Ishikawa (cell line): Measurements from ENCODE around the gene INPP5F.

Experiments used
- CEBPB ChIP-seq: IDR thresholded peaks from 2 replicates; pipeline ENCODE4 v1.6.1; 2012
- CREB1 ChIP-seq: IDR thresholded peaks from 2 replicates; pipeline ENCODE4 v1.6.1; 2012; ENCODE audit warnings: low read depth
- EGR1 ChIP-seq: IDR thresholded peaks from 2 replicates; pipeline ENCODE4 v1.6.1; 2012
- EP300 ChIP-seq: IDR thresholded peaks from 2 replicates; pipeline ENCODE4 v1.6.1; 2012; ENCODE audit warnings: borderline replicate concordance
- FOXM1 ChIP-seq: IDR thresholded peaks from 2 replicates; pipeline ENCODE4 v1.6.1; 2012; ENCODE audit warnings: low read depth, borderline replicate concordance
- NFIC ChIP-seq: IDR thresholded peaks from 2 replicates; pipeline ENCODE4 v1.6.1; 2012
- RAD21 ChIP-seq: IDR thresholded peaks from 2 replicates; pipeline ENCODE4 v1.6.1; 2012; ENCODE audit warnings: low read depth
- TAF1 ChIP-seq: IDR thresholded peaks from 2 replicates; pipeline ENCODE4 v1.6.1; 2012; ENCODE audit warnings: low read depth, mild to moderate bottlenecking
- TCF12 ChIP-seq: IDR thresholded peaks from 2 replicates; pipeline ENCODE4 v1.6.1; 2012; ENCODE audit warnings: low read depth
- TEAD4 ChIP-seq: IDR thresholded peaks from 2 replicates; pipeline ENCODE4 v1.6.1; 2012
- YY1 ChIP-seq: IDR thresholded peaks from 2 replicates; pipeline ENCODE4 v1.6.1; 2012; ENCODE audit warnings: low read depth
- ZBTB7A ChIP-seq: IDR thresholded peaks from 2 replicates; pipeline ENCODE4 v1.6.1; 2012; ENCODE audit warnings: low read depth
- TF ChIP-seq, protein P1 (sequence below): IDR thresholded peaks from 2 replicates; pipeline ENCODE4 v1.6.1; 2012
- TF ChIP-seq, protein P2 (sequence below): IDR thresholded peaks from 2 replicates; pipeline ENCODE4 v1.6.1; 2012
- TF ChIP-seq, protein P3 (sequence below): IDR thresholded peaks from 2 replicates; pipeline ENCODE4 v1.6.1; 2012; ENCODE audit warnings: low read depth, mild to moderate bottlenecking

The INPP5F gene

DNA sequence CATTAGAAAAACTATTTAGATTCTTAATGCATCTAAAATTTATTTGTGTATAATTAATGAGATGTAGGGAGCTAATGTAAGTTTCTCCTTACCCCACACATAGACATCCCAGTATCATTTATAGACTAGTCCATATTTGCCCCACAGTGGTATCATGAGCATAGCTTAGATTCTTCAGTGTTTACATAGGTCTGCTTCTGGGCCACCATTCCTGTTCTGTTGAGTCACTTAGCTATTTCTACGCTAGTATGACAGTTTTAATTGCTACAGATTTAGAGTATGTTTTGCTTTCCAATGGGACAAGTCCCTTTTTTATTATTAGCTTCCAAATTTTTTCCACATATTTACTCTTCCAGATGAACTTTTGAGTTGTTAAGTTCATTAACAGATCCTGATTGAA lies 77.4 kb downstream of the INPP5F start:
- TF ChIP-seq, protein P1, sequence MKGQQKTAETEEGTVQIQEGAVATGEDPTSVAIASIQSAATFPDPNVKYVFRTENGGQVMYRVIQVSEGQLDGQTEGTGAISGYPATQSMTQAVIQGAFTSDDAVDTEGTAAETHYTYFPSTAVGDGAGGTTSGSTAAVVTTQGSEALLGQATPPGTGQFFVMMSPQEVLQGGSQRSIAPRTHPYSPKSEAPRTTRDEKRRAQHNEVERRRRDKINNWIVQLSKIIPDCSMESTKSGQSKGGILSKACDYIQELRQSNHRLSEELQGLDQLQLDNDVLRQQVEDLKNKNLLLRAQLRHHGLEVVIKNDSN = no peak
- no peak for TF ChIP-seq TCF12
- TF ChIP-seq ZBTB7A = no peak
- TF ChIP-seq FOXM1 = no peak
- no peak for TF ChIP-seq RAD21
- no peak for TF ChIP-seq EGR1

DNA sequence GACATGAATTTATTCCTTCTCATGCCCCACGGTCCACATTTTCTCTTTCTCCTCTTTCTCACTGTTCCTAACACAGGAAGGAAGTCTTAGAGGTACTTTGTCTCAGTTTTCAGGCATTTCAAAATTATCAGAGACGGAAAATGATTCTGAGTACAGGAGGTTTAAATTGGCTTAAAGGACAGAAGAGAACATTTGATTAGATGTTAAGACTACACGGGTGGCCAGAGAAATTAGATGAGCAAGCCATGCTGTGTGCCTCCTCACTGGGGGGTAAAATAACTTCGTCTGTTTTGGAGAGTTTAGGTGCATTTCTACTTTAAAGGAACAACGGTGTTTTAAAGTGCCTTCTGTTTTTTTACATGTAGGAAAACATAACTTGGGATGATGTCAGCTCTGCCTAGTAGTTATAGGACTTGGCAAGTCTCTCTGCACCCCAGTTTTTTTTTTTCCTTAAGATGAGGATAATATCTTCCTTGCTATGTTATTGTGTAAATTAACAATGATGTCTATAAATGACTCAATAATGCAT lies 79.9 kb downstream of the INPP5F start:
- TF ChIP-seq, protein P2, sequence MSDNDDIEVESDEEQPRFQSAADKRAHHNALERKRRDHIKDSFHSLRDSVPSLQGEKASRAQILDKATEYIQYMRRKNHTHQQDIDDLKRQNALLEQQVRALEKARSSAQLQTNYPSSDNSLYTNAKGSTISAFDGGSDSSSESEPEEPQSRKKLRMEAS = no peak
- TF ChIP-seq FOXM1 (no peak), TAF1 (no peak), EGR1 (no peak), EP300 (no peak), CREB1 (no peak), TEAD4 (no peak)

DNA sequence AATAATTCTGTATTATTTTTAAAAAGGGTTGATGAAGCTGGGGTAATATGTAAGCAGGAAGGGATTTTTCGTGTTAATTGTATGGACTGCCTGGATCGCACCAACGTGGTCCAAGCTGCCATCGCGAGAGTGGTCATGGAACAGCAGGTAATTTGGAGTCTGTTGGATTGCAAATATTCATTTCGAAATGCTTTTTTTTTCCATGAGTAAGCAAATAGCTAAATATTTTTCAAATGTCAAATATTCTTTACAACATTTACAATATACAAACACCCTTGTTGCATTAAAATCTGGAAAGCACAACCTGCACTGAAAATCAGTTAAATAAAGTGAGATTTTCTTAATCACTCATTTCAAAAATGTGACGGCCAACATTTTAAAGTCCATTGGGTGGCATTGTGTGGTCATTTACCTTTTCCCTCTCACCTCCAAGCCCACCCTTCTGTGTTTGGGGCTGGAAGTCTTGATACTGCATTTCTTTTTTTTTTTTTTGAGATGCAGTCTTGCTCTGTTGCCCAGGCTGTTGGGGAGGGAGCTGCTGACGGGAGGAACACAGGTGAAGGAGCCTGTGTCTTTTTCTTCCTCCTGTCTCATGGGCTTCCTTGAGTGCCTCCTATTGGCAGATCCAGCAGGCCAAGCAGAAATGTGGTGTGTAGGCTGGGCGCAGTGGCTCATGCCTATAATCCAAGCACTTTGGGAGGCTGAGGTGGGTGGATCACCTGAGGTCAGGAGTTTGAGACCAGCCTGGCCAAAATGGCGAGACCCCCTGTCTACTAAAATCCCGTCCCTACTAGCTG lies 80.7 kb downstream of the INPP5F start:
- no peak for TF ChIP-seq TEAD4
- TF ChIP-seq, protein P2 = no peak
- no peak for TF ChIP-seq TCF12
- TF ChIP-seq NFIC = no peak
- no peak for TF ChIP-seq ZBTB7A
- TF ChIP-seq, protein P3, sequence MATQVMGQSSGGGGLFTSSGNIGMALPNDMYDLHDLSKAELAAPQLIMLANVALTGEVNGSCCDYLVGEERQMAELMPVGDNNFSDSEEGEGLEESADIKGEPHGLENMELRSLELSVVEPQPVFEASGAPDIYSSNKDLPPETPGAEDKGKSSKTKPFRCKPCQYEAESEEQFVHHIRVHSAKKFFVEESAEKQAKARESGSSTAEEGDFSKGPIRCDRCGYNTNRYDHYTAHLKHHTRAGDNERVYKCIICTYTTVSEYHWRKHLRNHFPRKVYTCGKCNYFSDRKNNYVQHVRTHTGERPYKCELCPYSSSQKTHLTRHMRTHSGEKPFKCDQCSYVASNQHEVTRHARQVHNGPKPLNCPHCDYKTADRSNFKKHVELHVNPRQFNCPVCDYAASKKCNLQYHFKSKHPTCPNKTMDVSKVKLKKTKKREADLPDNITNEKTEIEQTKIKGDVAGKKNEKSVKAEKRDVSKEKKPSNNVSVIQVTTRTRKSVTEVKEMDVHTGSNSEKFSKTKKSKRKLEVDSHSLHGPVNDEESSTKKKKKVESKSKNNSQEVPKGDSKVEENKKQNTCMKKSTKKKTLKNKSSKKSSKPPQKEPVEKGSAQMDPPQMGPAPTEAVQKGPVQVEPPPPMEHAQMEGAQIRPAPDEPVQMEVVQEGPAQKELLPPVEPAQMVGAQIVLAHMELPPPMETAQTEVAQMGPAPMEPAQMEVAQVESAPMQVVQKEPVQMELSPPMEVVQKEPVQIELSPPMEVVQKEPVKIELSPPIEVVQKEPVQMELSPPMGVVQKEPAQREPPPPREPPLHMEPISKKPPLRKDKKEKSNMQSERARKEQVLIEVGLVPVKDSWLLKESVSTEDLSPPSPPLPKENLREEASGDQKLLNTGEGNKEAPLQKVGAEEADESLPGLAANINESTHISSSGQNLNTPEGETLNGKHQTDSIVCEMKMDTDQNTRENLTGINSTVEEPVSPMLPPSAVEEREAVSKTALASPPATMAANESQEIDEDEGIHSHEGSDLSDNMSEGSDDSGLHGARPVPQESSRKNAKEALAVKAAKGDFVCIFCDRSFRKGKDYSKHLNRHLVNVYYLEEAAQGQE = no peak
- no peak for TF ChIP-seq RAD21
- no peak for TF ChIP-seq EGR1
- TF ChIP-seq TAF1 = no peak

DNA sequence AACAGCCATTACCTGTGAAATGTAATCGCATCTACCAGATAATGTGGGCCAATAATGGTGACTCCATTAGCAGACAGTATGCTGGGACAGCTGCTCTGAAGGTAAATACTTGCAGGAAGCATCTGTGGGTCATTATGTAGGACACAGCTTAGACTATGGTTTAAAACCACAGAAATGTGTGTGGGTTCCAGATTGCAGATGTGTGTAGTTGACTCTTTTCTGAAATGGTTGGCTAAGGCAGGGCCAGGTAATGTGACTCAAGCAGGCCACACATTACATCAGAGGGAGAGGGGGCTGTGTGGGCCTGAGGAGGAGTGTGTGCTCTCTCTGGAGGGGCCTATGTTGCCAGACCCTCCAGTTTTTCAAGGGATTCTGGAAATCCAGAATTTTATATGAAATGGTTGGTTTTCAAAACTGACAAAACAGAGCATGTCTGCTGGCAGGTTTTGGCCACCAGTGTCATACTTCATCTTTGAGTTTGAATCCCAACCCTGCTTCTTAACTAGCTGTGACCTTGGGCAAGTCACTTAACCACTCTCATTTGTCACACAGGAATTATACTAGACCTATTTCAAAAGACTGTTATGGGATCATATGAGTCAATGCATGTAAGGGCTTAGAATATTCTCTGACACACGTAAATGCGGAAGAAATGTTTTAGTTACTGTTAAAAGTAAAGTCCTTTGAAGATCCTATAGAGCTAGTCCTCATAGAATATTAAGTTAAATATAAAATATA lies 82.3 kb downstream of the INPP5F start:
- TF ChIP-seq FOXM1 = no peak
- no peak for TF ChIP-seq EGR1
- TF ChIP-seq, protein P2 = no peak
- TF ChIP-seq TEAD4 = no peak
- no peak for TF ChIP-seq CEBPB
- TF ChIP-seq YY1 = no peak

DNA sequence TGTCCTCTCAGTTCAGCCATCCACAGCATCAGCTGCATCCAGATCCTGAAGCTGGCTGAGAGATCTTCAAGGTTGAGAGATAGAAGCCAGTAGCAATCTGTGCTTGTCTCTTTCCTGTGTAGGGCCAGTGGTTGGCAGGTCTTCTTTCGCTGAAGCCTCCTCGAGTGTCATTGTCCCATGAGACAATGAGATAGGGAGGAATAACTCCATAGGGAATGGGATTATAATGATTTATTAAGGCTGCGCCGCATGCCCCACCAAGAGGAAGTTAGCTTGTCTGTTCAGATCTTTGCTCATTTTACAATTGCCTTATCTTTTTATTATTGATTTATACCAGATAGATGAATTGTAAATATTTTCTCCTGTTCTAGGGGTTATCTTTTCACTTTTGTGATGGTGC lies 85.3 kb downstream of the INPP5F start:
- TF ChIP-seq CEBPB = no peak

DNA sequence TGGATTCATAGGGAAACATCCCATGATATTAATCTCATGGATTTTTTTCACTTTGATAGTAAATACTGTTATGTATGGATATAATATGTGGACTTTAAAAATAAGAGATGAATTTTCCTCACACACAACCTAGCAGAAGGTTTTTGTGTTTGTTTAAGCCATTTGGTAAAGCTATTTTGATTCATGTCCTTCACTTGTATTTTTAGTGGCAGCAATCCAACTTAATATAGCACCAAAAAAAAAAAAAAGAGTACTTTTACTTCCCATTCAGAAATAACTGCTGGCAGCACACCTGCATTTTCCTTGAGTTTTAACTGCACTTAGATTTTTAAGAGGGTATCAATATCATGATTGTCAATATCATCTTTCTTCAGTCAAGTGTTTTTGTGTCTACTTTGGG lies 86.8 kb downstream of the INPP5F start:
- TF ChIP-seq TCF12 (no peak), CEBPB (no peak), ZBTB7A (no peak), FOXM1 (no peak), CREB1 (no peak), EGR1 (no peak), YY1 (no peak), TEAD4 (no peak), TAF1 (no peak), RAD21 (no peak), EP300 (no peak), NFIC (no peak)
- TF ChIP-seq, protein P2 = no peak
- TF ChIP-seq, protein P3 = no peak
- TF ChIP-seq, protein P1 = no peak
